PC-9 (cell line): Measurements from ENCODE around the gene MYDGF. TPM values are rescaled to one million over a fixed set of nuclear protein-coding genes. Genes with fewer than 3 reads are reported as not detected.

ENCODE experiments used
- BruUV-seq: library from RNA; stranded (reverse); fragments of 400-500 nt; replicated peaks from 2 replicates; lab custom pipeline; 2021; lab: Mats Ljungman, UMichigan
- CTCF ChIA-PET: fragments of 300-600 bp; sonication (Branson Sonifier 250); formaldehyde crosslinking; loops from one replicate; lab custom pipeline; 2022; ENCODE audit warnings: antibody characterized with exemption; lab: Charles Lee
- POLR2A ChIA-PET: fragments of 300-600 bp; sonication (Branson Sonifier 250); formaldehyde crosslinking; loops from one replicate; lab custom pipeline; 2022; ENCODE audit warnings: antibody characterized with exemption; ENCODE audit not compliant: unreplicated experiment; lab: Charles Lee
- DNase-seq, 2 experiments: peaks; one replicate each; pipeline versions ENCODE4 v3.0.0 to v3.0.0-alpha.2; 2015 to 2022; ENCODE audit warnings: mixed read lengths in 1 of 2
- H2AFZ ChIP-seq: fragments of 200-600 bp; sonication (generic); 2 replicates; pipeline ENCODE4 v1.8.1; 2017; ENCODE audit warnings: antibody characterized with exemption
- H3F3A ChIP-seq: fragments of 200-600 bp; sonication (generic); 2 replicates; pipeline ENCODE4 v1.8.1; 2017; ENCODE audit warnings: antibody characterized with exemption, mild to moderate bottlenecking, low read depth; ENCODE audit not compliant: insufficient read depth
- H3K27ac ChIP-seq: fragments of 200-600 bp; sonication (generic); 2 replicates; pipeline ENCODE4 v1.6.1; 2016; ENCODE audit warnings: mixed run types
- H3K27me3 ChIP-seq: fragments of 200-600 bp; sonication (generic); 2 replicates; pipeline ENCODE4 v1.6.1; 2016; ENCODE audit warnings: low read depth, mixed run types; ENCODE audit not compliant: insufficient read depth
- H3K36me3 ChIP-seq: fragments of 200-600 bp; sonication (generic); 2 replicates; pipeline ENCODE4 v1.6.1; 2016; ENCODE audit warnings: low read depth, mixed run types
- H3K4me1 ChIP-seq: fragments of 200-600 bp; sonication (generic); replicated peaks from 2 replicates; pipeline ENCODE4 v1.6.1; 2016; ENCODE audit warnings: mixed run types; ENCODE audit not compliant: insufficient read depth
- H3K4me2 ChIP-seq: fragments of 200-600 bp; sonication (generic); 2 replicates; pipeline ENCODE4 v1.6.1; 2017; ENCODE audit warnings: mixed run types
- H3K4me3 ChIP-seq: fragments of 200-600 bp; sonication (generic); 2 replicates; pipeline ENCODE4 v1.6.1; 2016; ENCODE audit warnings: mixed run types
- H3K79me2 ChIP-seq: fragments of 200-600 bp; sonication (generic); 2 replicates; pipeline ENCODE4 v1.6.1; 2017; ENCODE audit warnings: low read depth, mixed run types
- H3K9me2 ChIP-seq: fragments of 200-600 bp; sonication (generic); 2 replicates; pipeline ENCODE4 v1.8.1; 2017; ENCODE audit warnings: mild to moderate bottlenecking; ENCODE audit not compliant: insufficient read depth
- H3K9me3 ChIP-seq: fragments of 200-600 bp; sonication (generic); 2 replicates; pipeline ENCODE4 v1.8.1; 2016; ENCODE audit warnings: low read depth; ENCODE audit not compliant: insufficient read depth
- H4K20me1 ChIP-seq: fragments of 200-600 bp; sonication (generic); 2 replicates; pipeline ENCODE4 v1.8.1; 2017; ENCODE audit not compliant: insufficient read depth
- EZH2 ChIP-seq: fragments of 200-600 bp; sonication (generic); IDR thresholded peaks from 2 replicates; pipeline ENCODE4 v1.8.0; 2017; ENCODE audit warnings: antibody characterized with exemption, low read depth
- intact Hi-C: fragments of 100-400 bp; cut with micrococcal nuclease; formaldehyde crosslinking; loops from one replicate; pipeline ENCODE4 v1.10.0; 2022; ENCODE audit not compliant: unreplicated experiment
- total RNA-seq: library from RNA; stranded (reverse); gene quantifications from 2 replicates; pipeline ENCODE4 v1.2.3, GENCODE V29; 2021
- TF ChIP-seq, protein P1 (sequence below): fragments of 200-600 bp; sonication (generic); conservative IDR thresholded peaks from 2 replicates; pipeline ENCODE4 v1.6.1; 2017; ENCODE audit warnings: mixed run types, antibody characterized with exemption, mild to moderate bottlenecking, moderate library complexity

MYDGF gene
- total RNA-seq, 1 experiment from 2014 or later, result 60.1 TPM

DNA sequence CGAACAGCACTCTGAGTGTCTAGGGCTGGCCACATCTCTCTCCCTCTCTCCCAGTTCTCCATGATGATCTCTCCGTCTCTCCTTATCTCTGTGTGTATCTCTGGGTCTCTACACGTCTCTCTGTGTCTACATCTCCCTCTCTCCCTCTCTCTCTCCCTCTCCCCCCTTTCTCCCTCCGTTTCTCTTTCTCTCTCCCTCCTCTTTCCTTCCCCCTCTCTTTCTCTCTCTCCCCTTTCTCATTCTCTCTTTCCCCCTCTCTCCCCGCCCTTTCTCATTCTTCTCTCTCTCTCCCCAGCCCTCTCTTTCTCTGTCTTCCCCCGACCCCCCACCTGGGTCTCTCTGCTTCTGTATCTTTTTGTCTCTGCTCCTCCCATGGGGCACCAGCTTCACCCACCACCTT, 52.1 kb downstream of the MYDGF start:
- POLR2A ChIA-PET, result no interaction called here

DNA sequence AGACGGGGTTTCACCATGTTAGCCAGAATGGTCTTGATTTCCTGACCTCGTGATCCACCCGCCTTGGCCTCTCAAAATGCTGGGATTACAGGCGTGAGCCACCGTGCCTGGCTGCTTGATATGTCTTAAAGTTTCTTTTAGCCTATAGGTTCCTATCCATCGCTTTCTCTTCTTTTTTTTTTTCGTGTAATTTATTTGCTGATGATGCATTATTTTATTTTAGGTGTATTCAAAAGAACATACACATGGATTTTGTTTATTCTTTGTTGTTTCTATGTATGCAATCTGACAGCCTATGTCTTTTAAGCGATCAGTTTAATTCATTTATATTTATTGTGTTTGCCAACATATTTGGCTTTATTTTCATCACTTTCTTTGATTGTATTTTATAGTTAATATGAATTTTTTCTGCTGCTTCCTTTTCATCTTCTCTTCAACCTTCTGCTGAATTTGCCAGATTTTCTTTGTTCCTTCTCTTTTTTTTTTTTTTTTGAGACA, 56.8 kb downstream of the MYDGF start:
- H3K27ac ChIP-seq, result no peak overlapping the region
- no peak overlapping the region for H2AFZ ChIP-seq
- intact Hi-C loops, result no loop called here
- no peaks in the 10 kb centered on the region for H3K27me3 ChIP-seq
- no peaks in the 10 kb centered on the region for H3K9me2 ChIP-seq
- BruUV-seq, result no TSS peak
- H3K4me1 ChIP-seq, result no peaks in the 10 kb centered on the region
- H3K79me2 ChIP-seq, result no peaks in the 10 kb centered on the region
- no peaks in the 10 kb centered on the region for H3K36me3 ChIP-seq
- POLR2A ChIA-PET, result no interaction called here
- DNase-seq, result no peak
- TF ChIP-seq, protein P1, sequence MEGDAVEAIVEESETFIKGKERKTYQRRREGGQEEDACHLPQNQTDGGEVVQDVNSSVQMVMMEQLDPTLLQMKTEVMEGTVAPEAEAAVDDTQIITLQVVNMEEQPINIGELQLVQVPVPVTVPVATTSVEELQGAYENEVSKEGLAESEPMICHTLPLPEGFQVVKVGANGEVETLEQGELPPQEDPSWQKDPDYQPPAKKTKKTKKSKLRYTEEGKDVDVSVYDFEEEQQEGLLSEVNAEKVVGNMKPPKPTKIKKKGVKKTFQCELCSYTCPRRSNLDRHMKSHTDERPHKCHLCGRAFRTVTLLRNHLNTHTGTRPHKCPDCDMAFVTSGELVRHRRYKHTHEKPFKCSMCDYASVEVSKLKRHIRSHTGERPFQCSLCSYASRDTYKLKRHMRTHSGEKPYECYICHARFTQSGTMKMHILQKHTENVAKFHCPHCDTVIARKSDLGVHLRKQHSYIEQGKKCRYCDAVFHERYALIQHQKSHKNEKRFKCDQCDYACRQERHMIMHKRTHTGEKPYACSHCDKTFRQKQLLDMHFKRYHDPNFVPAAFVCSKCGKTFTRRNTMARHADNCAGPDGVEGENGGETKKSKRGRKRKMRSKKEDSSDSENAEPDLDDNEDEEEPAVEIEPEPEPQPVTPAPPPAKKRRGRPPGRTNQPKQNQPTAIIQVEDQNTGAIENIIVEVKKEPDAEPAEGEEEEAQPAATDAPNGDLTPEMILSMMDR, result no peak
- TF ChIP-seq EZH2, result no peak
- H3K9me3 ChIP-seq, result no peaks in the 10 kb centered on the region
- H3K4me3 ChIP-seq, result no peak overlapping the region
- CTCF ChIA-PET, result no interaction called here
- no peak overlapping the region for H3K4me2 ChIP-seq
- H3F3A ChIP-seq, result no peaks in the 10 kb centered on the region
- no peaks in the 10 kb centered on the region for H4K20me1 ChIP-seq

More for the DNA sequence above, 52.1 kb downstream of the MYDGF start:
- no peaks in the 10 kb centered on the region for H4K20me1 ChIP-seq
- H3K4me3 ChIP-seq, result no peak overlapping the region
- no peaks in the 10 kb centered on the region for H3K9me2 ChIP-seq
- H3K27me3 ChIP-seq, result peaks cover 8% of the 10 kb centered on the region; the same call in 1 of the 2 replicates
- no peak for DNase-seq
- CTCF ChIA-PET, result interaction anchor here (0.6 kb wide), 1 partner anchor 24 kb away, joined by 6 read pairs; no protein-coding TSS in a partner anchor
- H3K4me1 ChIP-seq, result no peaks in the 10 kb centered on the region
- H3K27ac ChIP-seq, result no peak overlapping the region
- H2AFZ ChIP-seq, result no peak overlapping the region
- no peaks in the 10 kb centered on the region for H3K79me2 ChIP-seq
- TF ChIP-seq, protein P1, result no peak
- TF ChIP-seq EZH2, result no peak
- H3K9me3 ChIP-seq, result no peaks in the 10 kb centered on the region
- BruUV-seq, result no TSS peak
- H3F3A ChIP-seq, result no peaks in the 10 kb centered on the region
- no peaks in the 10 kb centered on the region for H3K36me3 ChIP-seq
- H3K4me2 ChIP-seq, result no peak overlapping the region
- intact Hi-C loops, result no loop called here

DNA sequence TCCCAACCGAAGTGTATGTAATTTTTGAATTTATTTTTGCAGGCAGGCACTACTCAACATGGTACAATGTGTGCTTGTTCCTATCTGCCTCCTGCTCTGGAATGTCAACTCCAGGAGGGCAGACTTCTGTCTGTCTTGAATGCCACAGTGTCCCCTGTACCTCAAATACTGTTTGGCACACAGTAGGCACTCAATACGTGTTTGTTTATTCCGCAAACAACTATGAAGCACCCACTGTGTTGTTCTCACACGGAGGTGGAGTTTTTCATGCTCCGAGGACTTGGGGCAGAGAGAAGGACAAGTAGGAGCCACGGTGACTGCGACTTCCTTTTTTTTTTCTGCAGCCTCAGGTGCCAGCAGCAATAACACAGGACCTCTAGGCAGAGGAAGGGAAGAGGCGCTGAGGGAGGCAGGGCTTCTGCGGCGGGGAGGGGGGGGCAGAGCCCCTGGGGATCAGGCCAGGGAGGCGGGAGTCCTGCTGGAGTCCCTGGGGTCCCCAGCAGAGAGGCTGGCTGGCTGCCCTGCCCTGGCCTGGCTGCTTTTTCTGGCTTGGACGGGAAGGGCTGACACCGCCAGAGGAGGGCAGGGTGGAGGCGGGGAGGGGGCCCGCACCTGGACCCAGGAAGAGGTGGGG, 60.1 kb downstream of the MYDGF start:
- Histone ChIP-seq H3K27ac (no peak overlapping the region), H3K79me2 (no peaks in the 10 kb centered on the region), H3K4me2 (peak overlapping the region; percentile 28; the same call in 1 of the 2 replicates), H3K36me3 (no peaks in the 10 kb centered on the region), H2AFZ (no peak overlapping the region), H3K4me1 (no peaks in the 10 kb centered on the region), H3F3A (no peaks in the 10 kb centered on the region), H3K9me2 (no peaks in the 10 kb centered on the region), H3K9me3 (no peaks in the 10 kb centered on the region), H3K4me3 (no peak overlapping the region), H4K20me1 (no peaks in the 10 kb centered on the region), H3K27me3 (no peaks in the 10 kb centered on the region)
- intact Hi-C loops, result no loop called here
- DNase-seq, result no peak
- ChIA-PET CTCF (no interaction called here), POLR2A (no interaction called here)
- TF ChIP-seq EZH2, result no peak
- TF ChIP-seq, protein P1, result no peak
- no TSS peak for BruUV-seq

Other genes starting within 250 kb of the MYDGF start
- gene UBXN6, start 212.5 kb downstream of the MYDGF start, total RNA-seq, result 79.4 and 94.7 TPM in 2 replicates
- gene HDGFL2, start 198.0 kb downstream of the MYDGF start, total RNA-seq, result 50.8 and 60.2 TPM in 2 replicates
- gene PLIN4, start 151.9 kb downstream of the MYDGF start, total RNA-seq, result 1.6 and 1.8 TPM in 2 replicates
- 4.3 and 4.4 TPM in 2 replicates for gene PLIN5, start 135.1 kb downstream of the MYDGF start, total RNA-seq
- 22.0 and 25.6 TPM in 2 replicates for gene LRG1, start 130.3 kb downstream of the MYDGF start, total RNA-seq
- gene SEMA6B, start 110.7 kb downstream of the MYDGF start, total RNA-seq, result 3.3 and 5.0 TPM in 2 replicates
- 17.8 and 18.6 TPM in 2 replicates for gene TNFAIP8L1, start 30.8 kb downstream of the MYDGF start, total RNA-seq
- 83.3 and 85.3 TPM in 2 replicates for gene DPP9, start 53.5 kb upstream of the MYDGF start, total RNA-seq
- gene FEM1A, start 121.4 kb upstream of the MYDGF start, total RNA-seq, result 6.5 and 7.0 TPM in 2 replicates
- 9.9 and 12.7 TPM in 2 replicates for gene TICAM1, start 161.4 kb upstream of the MYDGF start, total RNA-seq
- 95.9 and 104 TPM in 2 replicates for gene PLIN3, start 197.3 kb upstream of the MYDGF start, total RNA-seq
- not detected in 2 replicates for gene ARRDC5, start 232.6 kb upstream of the MYDGF start, total RNA-seq
- 48.9 and 61.4 TPM in 2 replicates for gene UHRF1, start 239.2 kb upstream of the MYDGF start, total RNA-seq